Measurements from ENCODE around the gene GNA14.

GRCh38 chr9:77451507-77451906 is 196.6 kb downstream of the GNA14 start:
- TF ChIP-seq, protein P1, sequence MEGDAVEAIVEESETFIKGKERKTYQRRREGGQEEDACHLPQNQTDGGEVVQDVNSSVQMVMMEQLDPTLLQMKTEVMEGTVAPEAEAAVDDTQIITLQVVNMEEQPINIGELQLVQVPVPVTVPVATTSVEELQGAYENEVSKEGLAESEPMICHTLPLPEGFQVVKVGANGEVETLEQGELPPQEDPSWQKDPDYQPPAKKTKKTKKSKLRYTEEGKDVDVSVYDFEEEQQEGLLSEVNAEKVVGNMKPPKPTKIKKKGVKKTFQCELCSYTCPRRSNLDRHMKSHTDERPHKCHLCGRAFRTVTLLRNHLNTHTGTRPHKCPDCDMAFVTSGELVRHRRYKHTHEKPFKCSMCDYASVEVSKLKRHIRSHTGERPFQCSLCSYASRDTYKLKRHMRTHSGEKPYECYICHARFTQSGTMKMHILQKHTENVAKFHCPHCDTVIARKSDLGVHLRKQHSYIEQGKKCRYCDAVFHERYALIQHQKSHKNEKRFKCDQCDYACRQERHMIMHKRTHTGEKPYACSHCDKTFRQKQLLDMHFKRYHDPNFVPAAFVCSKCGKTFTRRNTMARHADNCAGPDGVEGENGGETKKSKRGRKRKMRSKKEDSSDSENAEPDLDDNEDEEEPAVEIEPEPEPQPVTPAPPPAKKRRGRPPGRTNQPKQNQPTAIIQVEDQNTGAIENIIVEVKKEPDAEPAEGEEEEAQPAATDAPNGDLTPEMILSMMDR (conservative IDR thresholded peaks at IDR 0.05) = no peak
- TF ChIP-seq ZFX (IDR thresholded peaks at IDR 0.05) = no peak
